ENCODE data around the gene FES. TPM values are rescaled to one million over a fixed set of nuclear protein-coding genes. Genes with fewer than 3 reads are reported as not detected.

The FES gene
- total and polyA plus RNA-seq, 2 of the 13 experiments (the other 11 are each of a cell fraction or from before 2014, with no cell fraction given): 4.0 to 9.5 TPM

DNA sequence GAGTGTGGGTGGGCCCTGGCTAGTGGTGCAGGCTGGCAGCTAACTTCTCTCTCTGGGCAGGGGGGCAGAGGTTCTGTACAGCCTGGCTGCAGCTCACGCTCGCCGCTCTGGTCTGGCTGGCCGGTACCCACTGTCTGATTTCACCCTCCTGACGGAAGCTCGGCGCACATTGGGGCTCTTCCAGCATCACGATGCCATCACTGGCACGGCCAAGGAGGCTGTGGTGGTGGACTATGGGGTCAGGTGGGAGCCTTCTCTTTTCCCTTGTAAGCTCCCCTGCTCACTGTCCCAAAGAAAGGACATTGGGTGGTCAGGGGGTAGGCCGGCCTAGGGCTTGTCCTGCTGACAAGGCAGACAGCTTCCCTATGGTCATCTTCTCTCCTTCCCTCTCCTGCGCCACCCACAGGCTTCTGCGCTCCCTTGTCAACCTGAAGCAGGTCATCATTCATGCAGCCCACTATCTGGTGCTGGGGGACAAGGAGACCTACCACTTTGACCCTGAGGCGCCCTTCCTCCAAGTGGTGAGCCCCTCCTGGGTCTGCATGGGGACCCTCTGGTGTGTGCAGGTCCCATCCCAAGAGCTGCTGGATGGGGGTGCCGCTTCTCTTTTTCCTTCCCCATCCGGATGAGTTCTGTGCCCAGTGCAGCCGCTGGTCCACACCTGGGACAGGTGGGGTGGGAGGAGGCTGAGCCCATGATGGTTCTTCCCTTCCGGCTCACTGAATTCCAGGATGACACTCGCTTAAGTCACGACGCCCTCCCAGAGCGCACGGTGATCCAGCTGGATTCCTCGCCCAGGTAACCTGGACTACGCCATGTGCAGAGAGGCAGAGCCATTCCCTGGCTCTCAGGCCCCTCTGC is 26.4 kb downstream of the FES start:
- TF ChIP-seq, protein P1, sequence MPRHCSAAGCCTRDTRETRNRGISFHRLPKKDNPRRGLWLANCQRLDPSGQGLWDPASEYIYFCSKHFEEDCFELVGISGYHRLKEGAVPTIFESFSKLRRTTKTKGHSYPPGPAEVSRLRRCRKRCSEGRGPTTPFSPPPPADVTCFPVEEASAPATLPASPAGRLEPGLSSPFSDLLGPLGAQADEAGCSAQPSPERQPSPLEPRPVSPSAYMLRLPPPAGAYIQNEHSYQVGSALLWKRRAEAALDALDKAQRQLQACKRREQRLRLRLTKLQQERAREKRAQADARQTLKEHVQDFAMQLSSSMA (CRISPR knock-in tag; IDR thresholded peaks at IDR 0.05): no peak
- TF ChIP-seq, protein P2, sequence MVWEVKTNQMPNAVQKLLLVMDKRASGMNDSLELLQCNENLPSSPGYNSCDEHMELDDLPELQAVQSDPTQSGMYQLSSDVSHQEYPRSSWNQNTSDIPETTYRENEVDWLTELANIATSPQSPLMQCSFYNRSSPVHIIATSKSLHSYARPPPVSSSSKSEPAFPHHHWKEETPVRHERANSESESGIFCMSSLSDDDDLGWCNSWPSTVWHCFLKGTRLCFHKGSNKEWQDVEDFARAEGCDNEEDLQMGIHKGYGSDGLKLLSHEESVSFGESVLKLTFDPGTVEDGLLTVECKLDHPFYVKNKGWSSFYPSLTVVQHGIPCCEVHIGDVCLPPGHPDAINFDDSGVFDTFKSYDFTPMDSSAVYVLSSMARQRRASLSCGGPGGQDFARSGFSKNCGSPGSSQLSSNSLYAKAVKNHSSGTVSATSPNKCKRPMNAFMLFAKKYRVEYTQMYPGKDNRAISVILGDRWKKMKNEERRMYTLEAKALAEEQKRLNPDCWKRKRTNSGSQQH (CRISPR knock-in tag; IDR thresholded peaks at IDR 0.05; ENCODE audit: low read depth): no peak
- TF ChIP-seq SMAD1 (CRISPR knock-in tag; IDR thresholded peaks at IDR 0.05; ENCODE audit: borderline replicate concordance, low read depth): no peak
- TF ChIP-seq ZNF263 (CRISPR knock-in tag; IDR thresholded peaks at IDR 0.05): no peak
- TF ChIP-seq, protein P3, sequence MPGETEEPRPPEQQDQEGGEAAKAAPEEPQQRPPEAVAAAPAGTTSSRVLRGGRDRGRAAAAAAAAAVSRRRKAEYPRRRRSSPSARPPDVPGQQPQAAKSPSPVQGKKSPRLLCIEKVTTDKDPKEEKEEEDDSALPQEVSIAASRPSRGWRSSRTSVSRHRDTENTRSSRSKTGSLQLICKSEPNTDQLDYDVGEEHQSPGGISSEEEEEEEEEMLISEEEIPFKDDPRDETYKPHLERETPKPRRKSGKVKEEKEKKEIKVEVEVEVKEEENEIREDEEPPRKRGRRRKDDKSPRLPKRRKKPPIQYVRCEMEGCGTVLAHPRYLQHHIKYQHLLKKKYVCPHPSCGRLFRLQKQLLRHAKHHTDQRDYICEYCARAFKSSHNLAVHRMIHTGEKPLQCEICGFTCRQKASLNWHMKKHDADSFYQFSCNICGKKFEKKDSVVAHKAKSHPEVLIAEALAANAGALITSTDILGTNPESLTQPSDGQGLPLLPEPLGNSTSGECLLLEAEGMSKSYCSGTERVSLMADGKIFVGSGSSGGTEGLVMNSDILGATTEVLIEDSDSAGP (CRISPR knock-in tag; IDR thresholded peaks at IDR 0.05; ENCODE audit: borderline replicate concordance): no peak
- TF ChIP-seq ZNF136 (CRISPR knock-in tag; IDR thresholded peaks at IDR 0.05; ENCODE audit: low read depth): no peak
- TF ChIP-seq FOXM1 (CRISPR knock-in tag; IDR thresholded peaks at IDR 0.05): no peak
- FAIRE-seq (no peak), DNase-seq (ENCODE audit: low spot score) (no peak), ATAC-seq (no peak)
- CTCF ChIA-PET (ENCODE audit: low intra/inter-chr PET ratio, low total read pairs): no interaction called here
- intact Hi-C loops (cut with micrococcal nuclease; ENCODE audit: unreplicated experiment) (no loop called here), in situ Hi-C loops (cut with HindIII; ENCODE audit: extremely low pct_ligation_motif_present, low pct_unique_long_range_greater_than_20kb) (no loop called here)
- BruUV-seq (replicated peaks): no TSS peak
- Histone ChIP-seq H3K4me2 (ENCODE audit: low read depth, low read length) (no peak overlapping the region), H3K4me1 (ENCODE audit: insufficient read depth, low read length) (no peaks in the 10 kb centered on the region), H2AFZ (ENCODE audit: low read length) (no peak overlapping the region), H4K20me1 (ENCODE audit: insufficient read depth, low read length) (no peaks in the 10 kb centered on the region), H3K36me3 (replicated peaks in 1 of 2; ENCODE audit: control insufficient read depth in 1 of 2, insufficient read depth in 2 of 2, low read length in 2 of 2) (peaks cover 22 to 75% of the 10 kb centered on the region in 2 experiments), H3K4me3 (replicated peaks in 1 of 3; ENCODE audit: insufficient read depth in 1 of 3, low read depth in 2 of 3, low read length in 3 of 3) (no peak overlapping the region), H3K27ac (ENCODE audit: extremely low read length, insufficient read depth, low read length) (no peak overlapping the region), H3K27me3 (ENCODE audit: control insufficient read depth in 1 of 2, insufficient read depth in 2 of 2, low read length in 2 of 2) (no peaks in the 10 kb centered on the region), H3K9ac (ENCODE audit: insufficient read depth, low read depth, low read length) (no peak overlapping the region), H3K79me2 (ENCODE audit: insufficient read depth, low read length) (no peaks in the 10 kb centered on the region), H3K9me3 (ENCODE audit: low read length) (no peaks in the 10 kb centered on the region)
- 97% methylated on average over 11 of the region's 24 CpGs for WGBS (ENCODE audit: low lambda C conversion rate)
- POLR2A ChIA-PET: no interaction called here

All from HepG2 (cell line).